ENCODE data around the gene ITFG1.
"Not testable (repeated sequence)": the region's sequence is repeated elsewhere in the genome, so short reads cannot be mapped to it uniquely, and the experiment has no call there.

The ITFG1 gene

GRCh38 chr16:47250983-47251382 lies 209.9 kb downstream of the ITFG1 start:
- no peak for DNase-seq (ENCODE audit: low read depth in 1 of 2, low spot score in 1 of 2)

- DNase-seq (ENCODE audit: low read depth in 1 of 2, low spot score in 1 of 2): no peak
Measured at GRCh38 chr16:47247690-47248089, 213.2 kb downstream of the ITFG1 start.

GRCh38 chr16:47244206-47244605 lies 216.7 kb downstream of the ITFG1 start:
- no peak for DNase-seq (ENCODE audit: low read depth in 1 of 2, low spot score in 1 of 2)

GRCh38 chr16:47241061-47241460 lies 219.8 kb downstream of the ITFG1 start:
- no peak for DNase-seq (ENCODE audit: low read depth in 1 of 2, low spot score in 1 of 2)

GRCh38 chr16:47236716-47237115 lies 224.1 kb downstream of the ITFG1 start:
- DNase-seq (ENCODE audit: low read depth in 1 of 2, low spot score in 1 of 2): no peak

- no peak for DNase-seq (ENCODE audit: low read depth in 1 of 2, low spot score in 1 of 2)
Measured at GRCh38 chr16:47230296-47230695, 230.6 kb downstream of the ITFG1 start.

GRCh38 chr16:47229053-47230050 lies 231.5 kb downstream of the ITFG1 start:
- DNase-seq (ENCODE audit: low read depth in 1 of 2, low spot score in 1 of 2): no peak

GRCh38 chr16:47228241-47228640 lies 232.6 kb downstream of the ITFG1 start:
- no peak for DNase-seq (ENCODE audit: low read depth in 1 of 2, low spot score in 1 of 2)

- DNase-seq (ENCODE audit: low read depth in 1 of 2, low spot score in 1 of 2): no peak
Measured at GRCh38 chr16:47213761-47214440, 247.0 kb downstream of the ITFG1 start.

- DNase-seq (ENCODE audit: low read depth in 1 of 2, low spot score in 1 of 2): no peak
Measured at GRCh38 chr16:47211218-47211617, 249.6 kb downstream of the ITFG1 start.

GRCh38 chr16:47204736-47205504 lies 255.9 kb downstream of the ITFG1 start:
- no peak for DNase-seq (ENCODE audit: low read depth in 1 of 2, low spot score in 1 of 2)

GRCh38 chr16:47203433-47203832 lies 257.4 kb downstream of the ITFG1 start:
- DNase-seq (ENCODE audit: low read depth in 1 of 2, low spot score in 1 of 2): not testable (repeated sequence)

GRCh38 chr16:47198180-47198575 lies 262.7 kb downstream of the ITFG1 start:
- DNase-seq (ENCODE audit: low read depth in 1 of 2, low spot score in 1 of 2): no peak

- no peak for DNase-seq (ENCODE audit: low read depth in 1 of 2, low spot score in 1 of 2)
Measured at GRCh38 chr16:47197536-47198179, 263.2 kb downstream of the ITFG1 start.

GRCh38 chr16:47196457-47196856 lies 264.4 kb downstream of the ITFG1 start:
- DNase-seq (ENCODE audit: low read depth in 1 of 2, low spot score in 1 of 2): no peak

- DNase-seq (ENCODE audit: low read depth in 1 of 2, low spot score in 1 of 2): no peak
Measured at GRCh38 chr16:47182318-47182717, 278.5 kb downstream of the ITFG1 start.

- DNase-seq (ENCODE audit: low read depth in 1 of 2, low spot score in 1 of 2): not testable (repeated sequence)
Measured at GRCh38 chr16:47181066-47181465, 279.8 kb downstream of the ITFG1 start.

GRCh38 chr16:47180073-47180472 lies 280.8 kb downstream of the ITFG1 start:
- no peak for DNase-seq (ENCODE audit: low read depth in 1 of 2, low spot score in 1 of 2)

- no peak for DNase-seq (ENCODE audit: low read depth in 1 of 2, low spot score in 1 of 2)
Measured at GRCh38 chr16:47175152-47175551, 285.7 kb downstream of the ITFG1 start.

GRCh38 chr16:47162670-47163420 lies 298.0 kb downstream of the ITFG1 start:
- DNase-seq (ENCODE audit: low read depth in 1 of 2, low spot score in 1 of 2): no peak
